ENCODE data around the gene MPLKIP.

MPLKIP gene

DNA sequence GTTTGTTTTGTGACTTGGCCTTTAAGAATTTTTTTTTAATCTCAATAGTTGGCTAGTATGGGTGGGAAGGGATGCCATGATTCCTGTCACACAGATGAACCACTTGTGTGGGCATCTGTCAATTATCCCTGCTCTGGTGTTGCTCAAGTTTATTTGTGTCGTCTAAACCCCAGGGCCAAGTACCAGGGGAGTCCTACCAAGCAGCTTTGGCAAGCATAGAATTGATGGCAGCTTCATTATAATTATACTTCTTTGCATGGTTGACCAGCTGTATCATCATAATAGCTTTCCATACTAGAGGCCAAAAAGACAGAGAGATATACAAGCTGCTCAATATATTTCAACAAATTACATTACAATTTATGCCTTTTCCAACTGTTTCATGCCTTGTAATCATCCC is 30.8 kb upstream of the MPLKIP start:
- Histone ChIP-seq H2BK5ac (ENCODE audit: low read depth, low read length, poor library complexity, severe bottlenecking) (no peak overlapping the region), H3K4ac (ENCODE audit: low read depth in 1 of 2, low read length in 2 of 2) (no peak overlapping the region), H2BK120ac (ENCODE audit: low read depth, low read length) (no peak overlapping the region), H2AK5ac (ENCODE audit: low read length, severe bottlenecking) (no peak overlapping the region), H3K4me1 (ENCODE audit: control insufficient read depth, insufficient read depth, low read depth, low read length) (no peaks in the 10 kb centered on the region), H3K14ac (ENCODE audit: low read length in 2 of 2) (no peak overlapping the region), H3K4me3 (ENCODE audit: insufficient read depth in 1 of 2, low read depth in 1 of 2, low read length in 2 of 2) (no peak overlapping the region), H3K4me2 (ENCODE audit: low read length, poor library complexity, severe bottlenecking) (no peak overlapping the region), H3K9ac (ENCODE audit: low read length) (no peak overlapping the region), H2BK12ac (ENCODE audit: low read length in 2 of 2) (no peak overlapping the region), H3K27ac (ENCODE audit: low read length, poor library complexity, severe bottlenecking) (no peak overlapping the region), H3K9me3 (ENCODE audit: control insufficient read depth, low read length) (no peaks in the 10 kb centered on the region), H2BK15ac (ENCODE audit: low read depth, poor library complexity, severe bottlenecking) (no peak overlapping the region), H3K23ac (ENCODE audit: low read length in 2 of 2) (no peak overlapping the region), H4K91ac (ENCODE audit: low read length) (no peak overlapping the region), H3K18ac (ENCODE audit: low read depth in 1 of 2, low read length in 2 of 2) (no peak overlapping the region), H3K27me3 (ENCODE audit: control insufficient read depth in 1 of 2, insufficient read depth in 1 of 2, low read length in 2 of 2) (no peaks in the 10 kb centered on the region), H3K36me3 (ENCODE audit: control insufficient read depth in 1 of 2, insufficient read depth in 2 of 2, low read depth in 1 of 2, low read length in 2 of 2) (no peaks in the 10 kb centered on the region), H2AFZ (ENCODE audit: low read depth, low read length) (no peak overlapping the region), H4K8ac (ENCODE audit: low read length) (no peak overlapping the region), H3K79me1 (replicated peaks; ENCODE audit: low read length, poor library complexity, severe bottlenecking) (no peaks in the 10 kb centered on the region)
- DNase-seq, result no peak
- WGBS, result 38% methylated on average over 1 of the region's 1 CpG

DNA sequence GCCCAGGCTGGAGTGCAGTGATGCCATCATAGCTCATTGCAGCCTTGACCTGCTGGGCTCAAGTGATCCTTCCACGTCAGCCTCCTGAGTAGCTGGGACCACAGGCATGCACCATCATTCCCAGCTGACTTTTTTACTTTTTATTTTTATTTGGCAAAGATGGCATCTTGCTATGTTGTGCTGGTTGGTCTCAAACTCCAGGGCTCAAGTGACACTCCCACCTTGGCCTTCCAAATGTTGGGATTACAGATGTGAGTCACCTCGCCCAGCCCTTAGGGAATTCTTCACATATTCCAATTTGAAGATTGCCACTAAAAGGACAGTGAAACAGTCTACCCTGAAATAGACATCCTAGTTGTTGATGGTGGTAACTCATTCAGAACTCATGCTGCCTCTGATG is 28.1 kb upstream of the MPLKIP start:
- H4K8ac ChIP-seq (ENCODE audit: low read length), result no peak overlapping the region
- no peak overlapping the region for H3K9ac ChIP-seq (ENCODE audit: low read length)
- no peaks in the 10 kb centered on the region for H3K27me3 ChIP-seq (ENCODE audit: control insufficient read depth in 1 of 2, insufficient read depth in 1 of 2, low read length in 2 of 2)
- H2BK15ac ChIP-seq (ENCODE audit: low read depth, poor library complexity, severe bottlenecking), result no peak overlapping the region
- H2AK5ac ChIP-seq (ENCODE audit: low read length, severe bottlenecking), result no peak overlapping the region
- no peak overlapping the region for H3K27ac ChIP-seq (ENCODE audit: low read length, poor library complexity, severe bottlenecking)
- no peak for DNase-seq
- no peaks in the 10 kb centered on the region for H3K79me1 ChIP-seq (replicated peaks; ENCODE audit: low read length, poor library complexity, severe bottlenecking)
- no peaks in the 10 kb centered on the region for H3K9me3 ChIP-seq (ENCODE audit: control insufficient read depth, low read length)
- H2BK12ac ChIP-seq (ENCODE audit: low read length in 2 of 2), result no peak overlapping the region
- H3K14ac ChIP-seq (ENCODE audit: low read length in 2 of 2), result no peak overlapping the region
- no peaks in the 10 kb centered on the region for H3K4me1 ChIP-seq (ENCODE audit: control insufficient read depth, insufficient read depth, low read depth, low read length)
- H3K4me3 ChIP-seq (ENCODE audit: insufficient read depth in 1 of 2, low read depth in 1 of 2, low read length in 2 of 2), result no peak overlapping the region
- H3K36me3 ChIP-seq (ENCODE audit: control insufficient read depth in 1 of 2, insufficient read depth in 2 of 2, low read depth in 1 of 2, low read length in 2 of 2), result no peaks in the 10 kb centered on the region
- H3K18ac ChIP-seq (ENCODE audit: low read depth in 1 of 2, low read length in 2 of 2), result no peak overlapping the region
- H3K23ac ChIP-seq (ENCODE audit: low read length in 2 of 2), result no peak overlapping the region
- H2BK5ac ChIP-seq (ENCODE audit: low read depth, low read length, poor library complexity, severe bottlenecking), result no peak overlapping the region
- WGBS, result 85% methylated on average over 2 of the region's 2 CpGs
- H3K4ac ChIP-seq (ENCODE audit: low read depth in 1 of 2, low read length in 2 of 2), result no peak overlapping the region
- H2AFZ ChIP-seq (ENCODE audit: low read depth, low read length), result no peak overlapping the region
- no peak overlapping the region for H2BK120ac ChIP-seq (ENCODE audit: low read depth, low read length)
- no peak overlapping the region for H3K4me2 ChIP-seq (ENCODE audit: low read length, poor library complexity, severe bottlenecking)
- no peak overlapping the region for H4K91ac ChIP-seq (ENCODE audit: low read length)

DNA sequence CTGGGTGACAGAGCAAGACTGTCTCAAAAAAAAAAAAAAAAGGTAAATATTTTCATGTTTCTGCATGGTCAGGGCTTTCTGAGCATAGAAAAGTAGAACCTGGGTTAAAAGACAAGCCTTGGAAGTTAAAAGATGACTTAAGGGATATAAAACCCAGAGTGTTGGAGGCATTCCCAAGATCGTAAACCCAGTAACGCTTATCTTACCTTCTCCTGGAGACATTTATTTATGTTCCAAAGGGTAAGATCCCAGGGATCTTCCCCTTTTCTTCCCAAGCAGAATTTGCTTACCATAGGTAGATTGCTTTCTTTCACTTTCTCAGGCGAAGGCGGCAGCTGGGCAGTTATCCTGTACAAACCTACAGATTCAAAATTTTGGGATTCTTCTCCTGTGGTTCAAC is 22.6 kb upstream of the MPLKIP start:
- DNase-seq, result no peak
- no peak overlapping the region for H4K8ac ChIP-seq (ENCODE audit: low read length)
- H3K27ac ChIP-seq (ENCODE audit: low read length, poor library complexity, severe bottlenecking), result no peak overlapping the region
- no peaks in the 10 kb centered on the region for H3K27me3 ChIP-seq (ENCODE audit: control insufficient read depth in 1 of 2, insufficient read depth in 1 of 2, low read length in 2 of 2)
- no peak overlapping the region for H2BK5ac ChIP-seq (ENCODE audit: low read depth, low read length, poor library complexity, severe bottlenecking)
- H2BK12ac ChIP-seq (ENCODE audit: low read length in 2 of 2), result no peak overlapping the region
- no peak overlapping the region for H4K91ac ChIP-seq (ENCODE audit: low read length)
- H3K36me3 ChIP-seq (ENCODE audit: control insufficient read depth in 1 of 2, insufficient read depth in 2 of 2, low read depth in 1 of 2, low read length in 2 of 2), result no peaks in the 10 kb centered on the region
- no peak overlapping the region for H2BK15ac ChIP-seq (ENCODE audit: low read depth, poor library complexity, severe bottlenecking)
- no peak overlapping the region for H3K18ac ChIP-seq (ENCODE audit: low read depth in 1 of 2, low read length in 2 of 2)
- H3K79me1 ChIP-seq (replicated peaks; ENCODE audit: low read length, poor library complexity, severe bottlenecking), result peaks cover 2% of the 10 kb centered on the region
- no peaks in the 10 kb centered on the region for H3K9me3 ChIP-seq (ENCODE audit: control insufficient read depth, low read length)
- H3K4me1 ChIP-seq (ENCODE audit: control insufficient read depth, insufficient read depth, low read depth, low read length), result no peaks in the 10 kb centered on the region
- no peak overlapping the region for H3K14ac ChIP-seq (ENCODE audit: low read length in 2 of 2)
- H2AK5ac ChIP-seq (ENCODE audit: low read length, severe bottlenecking), result no peak overlapping the region
- no peak overlapping the region for H3K4me3 ChIP-seq (ENCODE audit: insufficient read depth in 1 of 2, low read depth in 1 of 2, low read length in 2 of 2)
- no peak overlapping the region for H2BK120ac ChIP-seq (ENCODE audit: low read depth, low read length)
- H2AFZ ChIP-seq (ENCODE audit: low read depth, low read length), result no peak overlapping the region
- WGBS, result 89% methylated on average over 4 of the region's 4 CpGs
- no peak overlapping the region for H3K23ac ChIP-seq (ENCODE audit: low read length in 2 of 2)
- H3K9ac ChIP-seq (ENCODE audit: low read length), result no peak overlapping the region
- H3K4me2 ChIP-seq (ENCODE audit: low read length, poor library complexity, severe bottlenecking), result no peak overlapping the region
- no peak overlapping the region for H3K4ac ChIP-seq (ENCODE audit: low read depth in 1 of 2, low read length in 2 of 2)

DNA sequence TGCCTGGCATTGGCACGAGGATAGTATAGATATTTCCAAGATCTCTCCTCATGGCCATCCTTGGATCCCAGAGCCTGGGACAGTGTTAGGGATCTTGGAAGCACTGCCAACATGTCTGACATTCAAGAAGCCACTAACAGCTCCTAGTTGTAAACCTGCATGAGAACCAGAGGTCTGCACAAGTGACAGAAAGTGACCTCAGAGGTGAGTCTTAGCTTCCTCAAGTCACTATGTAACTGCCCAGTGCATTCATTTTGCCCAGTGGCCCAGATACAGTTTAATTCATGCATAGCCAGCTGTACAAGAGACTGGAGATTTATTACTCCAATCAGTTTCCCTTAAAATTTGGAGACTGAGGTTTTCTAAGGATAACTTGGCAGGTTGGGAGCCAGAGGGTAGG is 17.1 kb upstream of the MPLKIP start:
- Histone ChIP-seq H3K4ac (ENCODE audit: low read depth in 1 of 2, low read length in 2 of 2) (no peak overlapping the region), H2BK15ac (ENCODE audit: low read depth, poor library complexity, severe bottlenecking) (no peak overlapping the region), H3K27me3 (ENCODE audit: control insufficient read depth in 1 of 2, insufficient read depth in 1 of 2, low read length in 2 of 2) (no peaks in the 10 kb centered on the region), H4K91ac (ENCODE audit: low read length) (no peak overlapping the region), H3K9ac (ENCODE audit: low read length) (no peak overlapping the region), H2AK5ac (ENCODE audit: low read length, severe bottlenecking) (no peak overlapping the region), H3K23ac (ENCODE audit: low read length in 2 of 2) (no peak overlapping the region), H3K79me1 (replicated peaks; ENCODE audit: low read length, poor library complexity, severe bottlenecking) (peaks cover 2% of the 10 kb centered on the region), H3K18ac (ENCODE audit: low read depth in 1 of 2, low read length in 2 of 2) (no peak overlapping the region), H2AFZ (ENCODE audit: low read depth, low read length) (no peak overlapping the region), H3K36me3 (ENCODE audit: control insufficient read depth in 1 of 2, insufficient read depth in 2 of 2, low read depth in 1 of 2, low read length in 2 of 2) (no peaks in the 10 kb centered on the region), H3K4me1 (ENCODE audit: control insufficient read depth, insufficient read depth, low read depth, low read length) (no peaks in the 10 kb centered on the region), H3K9me3 (ENCODE audit: control insufficient read depth, low read length) (no peaks in the 10 kb centered on the region), H3K14ac (ENCODE audit: low read length in 2 of 2) (no peak overlapping the region), H4K8ac (ENCODE audit: low read length) (no peak overlapping the region), H3K4me3 (ENCODE audit: insufficient read depth in 1 of 2, low read depth in 1 of 2, low read length in 2 of 2) (no peak overlapping the region), H2BK12ac (ENCODE audit: low read length in 2 of 2) (no peak overlapping the region), H2BK120ac (ENCODE audit: low read depth, low read length) (no peak overlapping the region), H3K27ac (ENCODE audit: low read length, poor library complexity, severe bottlenecking) (no peak overlapping the region), H3K4me2 (ENCODE audit: low read length, poor library complexity, severe bottlenecking) (no peak overlapping the region), H2BK5ac (ENCODE audit: low read depth, low read length, poor library complexity, severe bottlenecking) (no peak overlapping the region)
- no peak for DNase-seq
- WGBS, result 100% methylated on average over 1 of the region's 1 CpG
